ENCODE measurements around the gene SSR1.
"Not testable (repeated sequence)": the region's sequence is repeated elsewhere in the genome, so short reads cannot be mapped to it uniquely, and the experiment has no call there.

DNA sequence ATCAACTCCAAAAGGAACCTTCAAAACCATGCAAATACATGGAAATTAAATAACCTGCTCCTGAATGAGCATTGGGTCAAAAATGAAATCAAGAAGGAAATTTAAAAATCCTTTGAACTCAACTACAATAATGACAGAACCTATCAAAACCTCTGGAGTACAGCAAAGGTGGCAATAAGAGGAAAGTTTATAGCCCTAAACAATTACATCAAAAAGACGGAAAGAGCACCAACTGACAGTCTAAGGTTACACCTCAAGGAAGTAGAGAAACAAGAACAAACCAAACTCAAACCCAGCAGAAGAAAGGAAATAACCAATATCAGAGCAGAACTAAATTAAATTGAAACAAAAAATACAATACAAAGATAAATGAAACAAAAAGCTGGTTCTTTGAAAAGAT lies 37.6 kb upstream of the SSR1 start:
- TF ChIP-seq, protein P1, sequence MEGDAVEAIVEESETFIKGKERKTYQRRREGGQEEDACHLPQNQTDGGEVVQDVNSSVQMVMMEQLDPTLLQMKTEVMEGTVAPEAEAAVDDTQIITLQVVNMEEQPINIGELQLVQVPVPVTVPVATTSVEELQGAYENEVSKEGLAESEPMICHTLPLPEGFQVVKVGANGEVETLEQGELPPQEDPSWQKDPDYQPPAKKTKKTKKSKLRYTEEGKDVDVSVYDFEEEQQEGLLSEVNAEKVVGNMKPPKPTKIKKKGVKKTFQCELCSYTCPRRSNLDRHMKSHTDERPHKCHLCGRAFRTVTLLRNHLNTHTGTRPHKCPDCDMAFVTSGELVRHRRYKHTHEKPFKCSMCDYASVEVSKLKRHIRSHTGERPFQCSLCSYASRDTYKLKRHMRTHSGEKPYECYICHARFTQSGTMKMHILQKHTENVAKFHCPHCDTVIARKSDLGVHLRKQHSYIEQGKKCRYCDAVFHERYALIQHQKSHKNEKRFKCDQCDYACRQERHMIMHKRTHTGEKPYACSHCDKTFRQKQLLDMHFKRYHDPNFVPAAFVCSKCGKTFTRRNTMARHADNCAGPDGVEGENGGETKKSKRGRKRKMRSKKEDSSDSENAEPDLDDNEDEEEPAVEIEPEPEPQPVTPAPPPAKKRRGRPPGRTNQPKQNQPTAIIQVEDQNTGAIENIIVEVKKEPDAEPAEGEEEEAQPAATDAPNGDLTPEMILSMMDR (IDR thresholded peaks at IDR 0.05; ENCODE audit: insufficient read depth, low read length) = not testable (repeated sequence)
- TF ChIP-seq, protein P2, sequence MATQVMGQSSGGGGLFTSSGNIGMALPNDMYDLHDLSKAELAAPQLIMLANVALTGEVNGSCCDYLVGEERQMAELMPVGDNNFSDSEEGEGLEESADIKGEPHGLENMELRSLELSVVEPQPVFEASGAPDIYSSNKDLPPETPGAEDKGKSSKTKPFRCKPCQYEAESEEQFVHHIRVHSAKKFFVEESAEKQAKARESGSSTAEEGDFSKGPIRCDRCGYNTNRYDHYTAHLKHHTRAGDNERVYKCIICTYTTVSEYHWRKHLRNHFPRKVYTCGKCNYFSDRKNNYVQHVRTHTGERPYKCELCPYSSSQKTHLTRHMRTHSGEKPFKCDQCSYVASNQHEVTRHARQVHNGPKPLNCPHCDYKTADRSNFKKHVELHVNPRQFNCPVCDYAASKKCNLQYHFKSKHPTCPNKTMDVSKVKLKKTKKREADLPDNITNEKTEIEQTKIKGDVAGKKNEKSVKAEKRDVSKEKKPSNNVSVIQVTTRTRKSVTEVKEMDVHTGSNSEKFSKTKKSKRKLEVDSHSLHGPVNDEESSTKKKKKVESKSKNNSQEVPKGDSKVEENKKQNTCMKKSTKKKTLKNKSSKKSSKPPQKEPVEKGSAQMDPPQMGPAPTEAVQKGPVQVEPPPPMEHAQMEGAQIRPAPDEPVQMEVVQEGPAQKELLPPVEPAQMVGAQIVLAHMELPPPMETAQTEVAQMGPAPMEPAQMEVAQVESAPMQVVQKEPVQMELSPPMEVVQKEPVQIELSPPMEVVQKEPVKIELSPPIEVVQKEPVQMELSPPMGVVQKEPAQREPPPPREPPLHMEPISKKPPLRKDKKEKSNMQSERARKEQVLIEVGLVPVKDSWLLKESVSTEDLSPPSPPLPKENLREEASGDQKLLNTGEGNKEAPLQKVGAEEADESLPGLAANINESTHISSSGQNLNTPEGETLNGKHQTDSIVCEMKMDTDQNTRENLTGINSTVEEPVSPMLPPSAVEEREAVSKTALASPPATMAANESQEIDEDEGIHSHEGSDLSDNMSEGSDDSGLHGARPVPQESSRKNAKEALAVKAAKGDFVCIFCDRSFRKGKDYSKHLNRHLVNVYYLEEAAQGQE (IDR thresholded peaks at IDR 0.05; ENCODE audit: insufficient replicate concordance, low read depth) = not testable (repeated sequence)
- TF ChIP-seq POLR2AphosphoS5 (IDR thresholded peaks at IDR 0.05; ENCODE audit: low read depth); SPI1 (IDR thresholded peaks at IDR 0.05; ENCODE audit: borderline replicate concordance, low read depth); GABPA (IDR thresholded peaks at IDR 0.05; ENCODE audit: low read depth): not testable (repeated sequence)

Data from HL-60 (cell line).